ENCODE measurements around the gene ARHGAP23. TPM values are rescaled to one million over a fixed set of nuclear protein-coding genes. Genes with fewer than 3 reads are reported as not detected.

ARHGAP23 gene
- total RNA-seq, 3 donors from 2014 or later = 13.8 to 25.2 (median 21.1) TPM

DNA sequence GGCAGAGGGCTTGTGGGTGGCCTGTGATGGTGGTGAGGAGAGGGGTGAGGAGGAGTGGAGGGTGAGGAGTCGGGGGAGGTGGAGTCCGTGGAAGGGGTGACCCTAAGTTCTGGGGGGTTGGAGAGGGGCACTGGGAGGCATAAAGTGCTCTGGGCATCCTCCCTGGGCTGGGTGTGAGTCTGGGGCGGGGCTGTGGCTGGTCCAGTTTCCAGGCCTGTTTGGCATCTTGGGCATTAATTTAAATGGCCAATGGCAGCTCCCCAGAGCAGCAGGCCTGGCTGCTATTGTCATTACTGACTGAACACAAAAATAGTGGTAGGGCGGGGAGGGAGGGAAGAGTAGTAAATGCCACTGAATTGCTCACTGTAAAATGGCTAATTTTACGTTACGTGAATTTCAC lies 7.7 kb upstream of the ARHGAP23 start:
- TF ChIP-seq POLR2A (IDR thresholded peaks at IDR 0.05) = no peak
- TF ChIP-seq, protein P1, sequence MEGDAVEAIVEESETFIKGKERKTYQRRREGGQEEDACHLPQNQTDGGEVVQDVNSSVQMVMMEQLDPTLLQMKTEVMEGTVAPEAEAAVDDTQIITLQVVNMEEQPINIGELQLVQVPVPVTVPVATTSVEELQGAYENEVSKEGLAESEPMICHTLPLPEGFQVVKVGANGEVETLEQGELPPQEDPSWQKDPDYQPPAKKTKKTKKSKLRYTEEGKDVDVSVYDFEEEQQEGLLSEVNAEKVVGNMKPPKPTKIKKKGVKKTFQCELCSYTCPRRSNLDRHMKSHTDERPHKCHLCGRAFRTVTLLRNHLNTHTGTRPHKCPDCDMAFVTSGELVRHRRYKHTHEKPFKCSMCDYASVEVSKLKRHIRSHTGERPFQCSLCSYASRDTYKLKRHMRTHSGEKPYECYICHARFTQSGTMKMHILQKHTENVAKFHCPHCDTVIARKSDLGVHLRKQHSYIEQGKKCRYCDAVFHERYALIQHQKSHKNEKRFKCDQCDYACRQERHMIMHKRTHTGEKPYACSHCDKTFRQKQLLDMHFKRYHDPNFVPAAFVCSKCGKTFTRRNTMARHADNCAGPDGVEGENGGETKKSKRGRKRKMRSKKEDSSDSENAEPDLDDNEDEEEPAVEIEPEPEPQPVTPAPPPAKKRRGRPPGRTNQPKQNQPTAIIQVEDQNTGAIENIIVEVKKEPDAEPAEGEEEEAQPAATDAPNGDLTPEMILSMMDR (IDR thresholded peaks at IDR 0.05) = no peak
- no peak for TF ChIP-seq POLR2AphosphoS5 (IDR thresholded peaks at IDR 0.05)
- intact Hi-C loops (cut with DNase I; ENCODE audit: low total_unique reads) = loop anchor here (10.0 kb wide), 1 partner anchor 64 kb away; no protein-coding TSS in a partner anchor
- Histone ChIP-seq H3K36me3 (no peaks in the 10 kb centered on the region), H3K27me3 (peaks cover 5 to 26% of the 10 kb centered on the region in 2 donors), H3K27ac (no peak overlapping the region), H3K4me1 (no peaks in the 10 kb centered on the region), H3K4me3 (no peak overlapping the region), H3K9me3 (no peaks in the 10 kb centered on the region)
- DNase-seq (ENCODE audit: low spot score in 2 of 2) = no peak

- Histone ChIP-seq H3K4me3 (no peak overlapping the region), H3K4me1 (no peaks in the 10 kb centered on the region), H3K27ac (no peak overlapping the region), H3K9me3 (no peaks in the 10 kb centered on the region), H3K27me3 (peaks cover 5 to 26% of the 10 kb centered on the region in 2 donors), H3K36me3 (no peaks in the 10 kb centered on the region)
- intact Hi-C loops (cut with DNase I; ENCODE audit: low total_unique reads) = loop anchor here (10.0 kb wide), 1 partner anchor 63 kb away; no protein-coding TSS in a partner anchor
- no peak for TF ChIP-seq POLR2AphosphoS5 (IDR thresholded peaks at IDR 0.05)
- TF ChIP-seq, protein P1 (IDR thresholded peaks at IDR 0.05) = no peak
- TF ChIP-seq POLR2A (IDR thresholded peaks at IDR 0.05) = no peak
- no peak for DNase-seq (ENCODE audit: low spot score in 2 of 2)
Observed at GRCh38 chr17:38421171-38421841, 7.0 kb upstream of the ARHGAP23 start.

DNA sequence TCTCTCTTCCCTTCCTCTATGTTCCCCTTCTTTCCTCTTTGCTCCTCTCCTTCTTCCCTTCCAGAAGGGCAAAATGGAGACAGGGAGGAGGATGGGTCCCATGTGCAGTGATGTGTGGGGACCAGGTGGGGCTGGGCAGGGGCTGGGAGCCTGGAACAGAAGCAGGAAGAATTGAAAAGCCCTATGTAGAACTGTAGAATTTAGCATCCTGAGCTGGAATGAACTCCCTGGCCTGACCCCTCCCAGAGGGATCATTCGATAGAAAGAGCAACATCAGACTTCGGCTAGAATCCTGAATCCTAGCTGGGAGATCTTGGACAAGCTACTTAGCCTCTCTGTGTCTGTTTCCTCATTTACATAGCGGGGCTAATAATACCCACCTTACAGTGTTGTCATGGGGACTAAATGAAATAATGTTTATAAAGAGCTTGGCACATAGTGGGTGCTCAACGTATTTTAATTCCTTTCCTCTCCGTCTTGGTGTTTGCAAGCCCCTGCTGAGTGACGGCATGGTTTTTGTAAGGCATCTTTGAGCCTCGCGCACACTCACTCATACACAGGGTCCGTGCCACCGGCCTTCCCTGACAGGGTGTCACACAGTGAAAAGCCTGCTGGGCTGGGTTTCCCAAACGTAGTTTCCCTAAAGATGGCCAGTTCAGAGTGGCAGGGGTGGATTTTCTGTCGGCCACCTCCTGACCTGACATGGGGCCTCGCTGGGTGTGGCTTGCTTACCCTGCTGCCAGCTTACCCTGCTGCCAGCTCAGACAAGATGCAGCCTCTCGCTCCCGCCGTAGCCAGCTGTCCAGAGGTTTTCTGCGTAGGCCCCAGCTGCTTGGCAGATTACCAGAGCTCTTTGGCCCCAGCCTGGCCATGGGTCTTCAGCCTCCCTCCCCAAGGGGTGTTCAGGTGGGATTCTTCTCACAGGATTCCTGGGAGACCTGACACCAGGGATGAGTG lies 6.1 kb upstream of the ARHGAP23 start:
- TF ChIP-seq POLR2A (IDR thresholded peaks at IDR 0.05) (no peak), POLR2AphosphoS5 (IDR thresholded peaks at IDR 0.05) (no peak)
- TF ChIP-seq, protein P1 (IDR thresholded peaks at IDR 0.05) = no peak
- Histone ChIP-seq H3K4me1 (no peaks in the 10 kb centered on the region), H3K4me3 (no peak overlapping the region), H3K27ac (no peak overlapping the region), H3K27me3 (peaks cover 5 to 26% of the 10 kb centered on the region in 2 donors), H3K9me3 (no peaks in the 10 kb centered on the region), H3K36me3 (no peaks in the 10 kb centered on the region)
- DNase-seq (ENCODE audit: low spot score in 2 of 2) = no peak
- intact Hi-C loops (cut with DNase I; ENCODE audit: low total_unique reads) = loop anchor here (10.0 kb wide), 1 partner anchor 63 kb away; no protein-coding TSS in a partner anchor

- no peak for DNase-seq (ENCODE audit: low spot score in 2 of 2)
Observed at GRCh38 chr17:38424297-38424972, 3.8 kb upstream of the ARHGAP23 start.

More at GRCh38 chr17:38424297-38424972, 3.8 kb upstream of the ARHGAP23 start:
- no peaks in the 10 kb centered on the region for H3K9me3 ChIP-seq
- H3K36me3 ChIP-seq = no peaks in the 10 kb centered on the region
- peak overlapping the region in 1 of 2 donors; percentile 20 for H3K27ac ChIP-seq
- no peak overlapping the region for H3K4me3 ChIP-seq
- H3K4me1 ChIP-seq = peaks cover 10% of the 10 kb centered on the region in 2 donors
- TF ChIP-seq POLR2AphosphoS5 (IDR thresholded peaks at IDR 0.05) (no peak), POLR2A (IDR thresholded peaks at IDR 0.05) (no peak)
- TF ChIP-seq, protein P1 (IDR thresholded peaks at IDR 0.05) = no peak
- intact Hi-C loops (cut with DNase I; ENCODE audit: low total_unique reads) = loop anchor here (10.0 kb wide), 1 partner anchor 60 kb away; no protein-coding TSS in a partner anchor
- H3K27me3 ChIP-seq = peaks cover 5 to 14% of the 10 kb centered on the region in 2 donors
